B cell (primary cell): ENCODE results near the gene VSTM2B. TPM values are rescaled to one million over a fixed set of nuclear protein-coding genes. Genes with fewer than 3 reads are reported as not detected.

Experiments used
- ATAC-seq: fragments of 200-7000 bp; cut with Tn5 transposase; one replicate; pipeline ENCODE4 v1.10.0; 2021; ENCODE audit warnings: low read depth, mild to moderate bottlenecking, moderate number of reproducible peaks, moderate library complexity
- CTCF ChIA-PET: fragments of 350-600 bp; sonication (Branson Sonifier 250); formaldehyde crosslinking; loops from one replicate; lab custom pipeline; 2021; ENCODE audit warnings: antibody characterized with exemption, inconsistent platforms; lab: Charles Lee
- POLR2A ChIA-PET: fragments of 350-600 bp; sonication (Branson Sonifier 250); formaldehyde crosslinking; loops from one replicate; lab custom pipeline; 2021; ENCODE audit warnings: antibody characterized with exemption; lab: Charles Lee
- DNase-seq: peaks from one replicate; pipeline ENCODE4 v3.0.0; 2013
- H2AFZ ChIP-seq: 2 replicates; pipeline ENCODE4 v1.6.1; 2012; ENCODE audit warnings: mild to moderate bottlenecking, low read depth, low read length; ENCODE audit not compliant: insufficient read depth, poor library complexity, severe bottlenecking
- H3K27ac ChIP-seq, 2 donors: 1 replicate in 1 of 2; 2 replicates in 1 of 2; pipeline ENCODE4 v1.5.1; 2012 to 2013; ENCODE audit warnings: low read length in 2 of 2, mild to moderate bottlenecking in 2 of 2, moderate library complexity in 1 of 2
- H3K27me3 ChIP-seq, 4 experiments: fragments of 200-600 bp in 1 of 4; sonication (generic) in 1 of 4; replicated peaks in 1 of 4; 1 replicate in 2 of 4; 2 replicates in 2 of 4; pipeline versions ENCODE4 v1.6.1 to v1.7.0; 2013 to 2016; ENCODE audit warnings: low read length in 3 of 4, mild to moderate bottlenecking in 2 of 4, mixed read lengths in 1 of 4, moderate library complexity in 1 of 4; ENCODE audit not compliant: insufficient read depth in 4 of 4, control insufficient read depth in 3 of 4; ENCODE audit errors: control extremely low read depth in 1 of 4
- H3K36me3 ChIP-seq, 2 experiments: replicated peaks in 1 of 2; 1 replicate in 1 of 2; 2 replicates in 1 of 2; pipeline versions ENCODE4 v1.6.1 to v1.7.1; 2013; ENCODE audit warnings: low read length in 1 of 2; ENCODE audit not compliant: insufficient read depth in 2 of 2, control insufficient read depth in 1 of 2; ENCODE audit errors: control extremely low read depth in 1 of 2, extremely low read depth in 1 of 2
- H3K4me1 ChIP-seq, 2 donors: fragments of 200-600 bp in 1 of 2; sonication (generic) in 1 of 2; 1 replicate in 1 of 2; 2 replicates in 1 of 2; pipeline versions ENCODE4 v1.5.1 to v1.6.1; 2013 to 2017; ENCODE audit warnings: low read length in 2 of 2; ENCODE audit not compliant: control insufficient read depth in 2 of 2, insufficient read depth in 2 of 2
- H3K4me2 ChIP-seq: replicated peaks from 2 replicates; pipeline ENCODE3; 2012; ENCODE audit warnings: mild to moderate bottlenecking, low read depth, low read length; ENCODE audit not compliant: poor library complexity, severe bottlenecking
- H3K4me3 ChIP-seq, 5 experiments: fragments of 200-600 bp in 1 of 5; sonication (generic) in 1 of 5; 1 replicate in 3 of 5; 2 replicates in 2 of 5; pipeline versions ENCODE4 v1.5.1 to v1.7.0; 2011 to 2016; ENCODE audit warnings: low read length in 4 of 5, mild to moderate bottlenecking in 4 of 5, low read depth in 2 of 5, control low read depth in 1 of 5, moderate library complexity in 1 of 5; ENCODE audit not compliant: insufficient read depth in 1 of 5; ENCODE audit errors: control extremely low read depth in 1 of 5, extremely low read depth in 1 of 5
- H3K79me2 ChIP-seq: fragments of 200-600 bp; sonication (generic); one replicate; pipeline ENCODE4 v1.6.0; 2016; ENCODE audit warnings: low read length; ENCODE audit not compliant: control insufficient read depth, insufficient read depth
- H3K9ac ChIP-seq: fragments of 200-600 bp; sonication (generic); 2 replicates; pipeline ENCODE4 v1.6.1; 2017; ENCODE audit warnings: mild to moderate bottlenecking, low read length, moderate library complexity
- H3K9me3 ChIP-seq, 3 donors: one replicate each; pipeline versions ENCODE4 v1.6.1 to v1.7.1; 2013; ENCODE audit warnings: low read length in 2 of 3; ENCODE audit not compliant: control insufficient read depth in 2 of 3, insufficient read depth in 1 of 3; ENCODE audit errors: control extremely low read depth in 1 of 3
- H4K20me1 ChIP-seq: 2 replicates; pipeline ENCODE4 v1.6.0; 2012; ENCODE audit warnings: mild to moderate bottlenecking, low read length; ENCODE audit not compliant: insufficient read depth, control insufficient read depth, poor library complexity, severe bottlenecking
- H3K27ac Mint-ChIP-seq: one replicate; pipeline ENCODE4 v1.8.0; 2021; ENCODE audit warnings: mixed read lengths
- H3K27me3 Mint-ChIP-seq: one replicate; pipeline ENCODE4 v1.8.0; 2021; ENCODE audit warnings: mixed read lengths
- H3K4me1 Mint-ChIP-seq: one replicate; pipeline ENCODE4 v1.8.0; 2021; ENCODE audit warnings: mixed read lengths
- H3K4me3 Mint-ChIP-seq: one replicate; pipeline ENCODE4 v1.8.0; 2021; ENCODE audit warnings: mixed read lengths
- H3K9me3 Mint-ChIP-seq: one replicate; pipeline ENCODE4 v1.8.0; 2022; ENCODE audit warnings: mixed read lengths; ENCODE audit not compliant: insufficient read depth
- EZH2 ChIP-seq: IDR thresholded peaks from 2 replicates; pipeline ENCODE4 v1.6.1; 2012; ENCODE audit warnings: borderline replicate concordance, low read depth, mild to moderate bottlenecking, moderate library complexity, low read length; ENCODE audit not compliant: insufficient read depth, poor library complexity, severe bottlenecking
- WGBS: methylation state at CpG from one replicate; pipeline ENCODE4 v1.1.5; 2013; ENCODE audit warnings: missing lambda C conversion rate; ENCODE audit not compliant: insufficient coverage; 5-methylcytosine and 5-hydroxymethylcytosine counted together
- intact Hi-C: fragments of 100-400 bp; cut with micrococcal nuclease; formaldehyde crosslinking; loops from one replicate; pipeline ENCODE4 v1.10.0; 2022
- polyA plus RNA-seq: library from polyadenylated mRNA; depleted of rRNA; stranded (reverse); fragments of >200 nt; gene quantifications from 2 replicates; pipeline ENCODE4 v1.2.3, GENCODE V29; 2012
- total RNA-seq, 2 donors: library from RNA; stranded (reverse); fragments of 120-200 nt in 1 of 2; gene quantifications; 1 replicate in 1 of 2; 2 replicates in 1 of 2; pipeline versions ENCODE4 v1.2.3 to v1.2.4, GENCODE V29; 2013 to 2022
- TF ChIP-seq, protein P1 (sequence below): fragments of 200-600 bp; IDR thresholded peaks from one replicate; pipeline ENCODE4 v1.8.0; 2022; ENCODE audit warnings: antibody characterized with exemption, mild to moderate bottlenecking

Gene VSTM2B
- total and polyA plus RNA-seq, 2 donors (not counting 1 experiment from before 2014, with no cell fraction given), result not detected

DNA sequence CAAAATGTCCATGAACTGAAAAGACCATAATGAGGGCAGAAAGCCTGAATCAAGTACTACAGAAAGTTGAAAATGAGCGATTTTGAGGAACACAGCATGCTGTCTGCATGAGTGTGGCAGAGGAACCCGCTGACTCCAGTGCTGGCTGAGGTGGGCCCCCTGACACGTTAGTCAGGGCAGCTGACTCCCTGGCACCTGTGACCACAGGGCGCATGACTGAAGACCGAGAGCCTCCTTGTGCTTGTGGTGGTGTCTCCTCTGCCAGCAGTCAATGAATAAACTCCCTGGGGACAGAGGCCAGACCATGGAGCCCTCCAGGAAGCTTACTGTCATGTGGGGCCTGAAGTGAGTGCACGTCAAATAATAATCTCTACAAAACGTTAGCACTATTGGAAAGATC lies 38.4 kb upstream of the VSTM2B start:
- Mint-ChIP-seq H3K4me1 (no peaks in the 10 kb centered on the region), H3K27me3 (peaks cover 24% of the 10 kb centered on the region), H3K9me3 (no peaks in the 10 kb centered on the region), H3K4me3 (no peak overlapping the region), H3K27ac (no peak overlapping the region)
- H3K27ac ChIP-seq, result no peak overlapping the region
- no peak for ATAC-seq
- ChIA-PET POLR2A (no interaction called here), CTCF (no interaction called here)
- intact Hi-C loops, result no loop called here
- no peak overlapping the region for H3K4me3 ChIP-seq
- 68% methylated on average over 5 of the region's 7 CpGs for WGBS
- H2AFZ ChIP-seq, result no peak overlapping the region
- no peaks in the 10 kb centered on the region for H3K79me2 ChIP-seq
- no peaks in the 10 kb centered on the region for H3K27me3 ChIP-seq
- no peaks in the 10 kb centered on the region for H4K20me1 ChIP-seq
- no peak for DNase-seq
- peaks cover 0 to 30% (median 0%) of the 10 kb centered on the region in 3 donors for H3K9me3 ChIP-seq
- no peak overlapping the region for H3K4me2 ChIP-seq
- TF ChIP-seq, protein P1, sequence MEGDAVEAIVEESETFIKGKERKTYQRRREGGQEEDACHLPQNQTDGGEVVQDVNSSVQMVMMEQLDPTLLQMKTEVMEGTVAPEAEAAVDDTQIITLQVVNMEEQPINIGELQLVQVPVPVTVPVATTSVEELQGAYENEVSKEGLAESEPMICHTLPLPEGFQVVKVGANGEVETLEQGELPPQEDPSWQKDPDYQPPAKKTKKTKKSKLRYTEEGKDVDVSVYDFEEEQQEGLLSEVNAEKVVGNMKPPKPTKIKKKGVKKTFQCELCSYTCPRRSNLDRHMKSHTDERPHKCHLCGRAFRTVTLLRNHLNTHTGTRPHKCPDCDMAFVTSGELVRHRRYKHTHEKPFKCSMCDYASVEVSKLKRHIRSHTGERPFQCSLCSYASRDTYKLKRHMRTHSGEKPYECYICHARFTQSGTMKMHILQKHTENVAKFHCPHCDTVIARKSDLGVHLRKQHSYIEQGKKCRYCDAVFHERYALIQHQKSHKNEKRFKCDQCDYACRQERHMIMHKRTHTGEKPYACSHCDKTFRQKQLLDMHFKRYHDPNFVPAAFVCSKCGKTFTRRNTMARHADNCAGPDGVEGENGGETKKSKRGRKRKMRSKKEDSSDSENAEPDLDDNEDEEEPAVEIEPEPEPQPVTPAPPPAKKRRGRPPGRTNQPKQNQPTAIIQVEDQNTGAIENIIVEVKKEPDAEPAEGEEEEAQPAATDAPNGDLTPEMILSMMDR, result no peak
- TF ChIP-seq EZH2, result no peak
- H3K9ac ChIP-seq, result no peak overlapping the region
- H3K4me1 ChIP-seq, result no peaks in the 10 kb centered on the region
- no peaks in the 10 kb centered on the region for H3K36me3 ChIP-seq

DNA sequence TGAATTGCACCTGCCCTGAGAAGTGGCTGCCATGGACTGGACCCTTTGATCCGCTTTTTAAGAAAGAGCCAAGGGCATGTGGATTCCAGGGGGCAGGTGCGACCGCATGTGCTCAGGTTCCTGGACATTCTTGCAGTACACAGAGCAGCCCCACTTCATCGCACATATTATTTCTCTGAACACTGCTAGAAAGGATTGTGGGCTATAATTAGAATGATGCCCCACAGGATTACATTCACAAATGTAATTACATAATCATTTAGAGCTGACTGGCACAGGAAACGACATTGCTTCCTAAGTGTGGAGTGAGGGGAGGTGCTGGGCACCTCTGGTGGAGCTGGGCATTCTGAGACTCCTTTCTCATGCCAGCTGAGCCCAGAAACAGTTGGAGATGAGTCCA lies 37.5 kb upstream of the VSTM2B start:
- Histone ChIP-seq H3K9me3 (peaks cover 0 to 28% (median 0%) of the 10 kb centered on the region in 3 donors), H4K20me1 (no peaks in the 10 kb centered on the region), H3K36me3 (no peaks in the 10 kb centered on the region), H3K27ac (no peak overlapping the region), H3K9ac (no peak overlapping the region), H3K27me3 (no peaks in the 10 kb centered on the region), H3K4me2 (no peak overlapping the region), H2AFZ (no peak overlapping the region), H3K79me2 (no peaks in the 10 kb centered on the region), H3K4me1 (no peaks in the 10 kb centered on the region), H3K4me3 (no peak overlapping the region)
- CTCF ChIA-PET, result no interaction called here
- H3K4me3 Mint-ChIP-seq, result no peak overlapping the region
- H3K27ac Mint-ChIP-seq, result no peak overlapping the region
- no peaks in the 10 kb centered on the region for H3K4me1 Mint-ChIP-seq
- ATAC-seq (no peak), DNase-seq (no peak)
- TF ChIP-seq, protein P1, result no peak
- no peak for TF ChIP-seq EZH2
- H3K9me3 Mint-ChIP-seq, result no peaks in the 10 kb centered on the region
- no CpG with 5 or more reads among the region's 5 CpGs for WGBS
- H3K27me3 Mint-ChIP-seq, result peaks cover 22% of the 10 kb centered on the region
- POLR2A ChIA-PET, result no interaction called here
- intact Hi-C loops, result no loop called here
